NCI-H1436 (cell line): ENCODE measurements around the gene SPR.
"Not testable (repeated sequence)": the region's sequence is repeated elsewhere in the genome, so short reads cannot be mapped to it uniquely, and the experiment has no call there.

Experiments
- DNase-seq: peaks from one replicate; lab custom pipeline; 2025; lab: John Stamatoyannopoulos, UW

The SPR gene

DNA sequence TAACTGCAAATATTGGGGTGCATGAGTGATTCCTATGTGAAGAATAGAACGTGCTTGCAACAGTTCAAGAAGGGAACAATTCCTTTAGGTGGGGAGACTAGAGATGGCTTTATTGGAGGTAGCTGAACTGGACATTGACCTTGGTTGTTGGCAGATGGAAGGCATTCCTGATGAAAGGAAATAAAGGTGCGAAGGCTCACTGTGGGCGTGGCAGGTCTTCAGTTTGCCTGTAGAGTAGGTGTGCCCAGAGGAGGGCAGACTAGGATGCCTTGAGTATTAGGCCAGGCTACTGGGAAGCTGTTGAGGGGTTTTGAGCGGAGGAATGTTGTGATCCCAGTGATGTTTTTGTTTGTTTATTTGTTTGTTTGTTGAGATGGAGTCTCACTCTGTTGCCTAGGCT lies 2.8 kb downstream of the SPR start:
- DNase-seq = no peak

DNA sequence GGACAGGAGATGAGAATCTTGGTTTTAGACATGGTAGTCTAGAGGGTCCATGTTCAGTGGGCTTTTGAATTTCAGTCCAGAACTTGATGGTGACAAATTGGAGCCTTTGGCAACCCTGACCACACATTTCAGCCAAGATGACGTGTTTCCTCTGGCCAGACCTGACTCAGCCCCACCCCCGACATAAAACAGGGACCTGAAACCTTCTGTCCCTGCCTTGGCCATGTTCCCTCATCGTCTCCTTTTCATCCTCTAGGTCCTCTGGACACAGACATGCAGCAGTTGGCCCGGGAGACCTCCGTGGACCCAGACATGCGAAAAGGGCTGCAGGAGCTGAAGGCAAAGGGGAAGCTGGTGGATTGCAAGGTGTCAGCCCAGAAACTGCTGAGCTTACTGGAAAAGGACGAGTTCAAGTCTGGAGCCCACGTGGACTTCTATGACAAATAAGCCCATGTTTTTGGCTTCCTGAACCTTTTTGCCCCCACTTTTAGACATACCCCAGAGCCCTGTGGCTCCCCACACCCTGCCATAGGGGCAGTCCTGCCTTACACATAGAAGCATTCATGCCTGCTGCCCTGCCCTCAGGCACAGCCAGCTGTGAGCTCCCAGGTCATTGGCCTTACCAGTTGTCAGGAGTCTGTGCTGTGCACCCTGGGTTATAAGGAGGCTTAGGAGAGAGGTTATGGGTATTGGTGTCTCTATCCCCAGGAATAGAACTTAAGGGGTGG lies 4.0 kb downstream of the SPR start:
- no peak for DNase-seq

DNA sequence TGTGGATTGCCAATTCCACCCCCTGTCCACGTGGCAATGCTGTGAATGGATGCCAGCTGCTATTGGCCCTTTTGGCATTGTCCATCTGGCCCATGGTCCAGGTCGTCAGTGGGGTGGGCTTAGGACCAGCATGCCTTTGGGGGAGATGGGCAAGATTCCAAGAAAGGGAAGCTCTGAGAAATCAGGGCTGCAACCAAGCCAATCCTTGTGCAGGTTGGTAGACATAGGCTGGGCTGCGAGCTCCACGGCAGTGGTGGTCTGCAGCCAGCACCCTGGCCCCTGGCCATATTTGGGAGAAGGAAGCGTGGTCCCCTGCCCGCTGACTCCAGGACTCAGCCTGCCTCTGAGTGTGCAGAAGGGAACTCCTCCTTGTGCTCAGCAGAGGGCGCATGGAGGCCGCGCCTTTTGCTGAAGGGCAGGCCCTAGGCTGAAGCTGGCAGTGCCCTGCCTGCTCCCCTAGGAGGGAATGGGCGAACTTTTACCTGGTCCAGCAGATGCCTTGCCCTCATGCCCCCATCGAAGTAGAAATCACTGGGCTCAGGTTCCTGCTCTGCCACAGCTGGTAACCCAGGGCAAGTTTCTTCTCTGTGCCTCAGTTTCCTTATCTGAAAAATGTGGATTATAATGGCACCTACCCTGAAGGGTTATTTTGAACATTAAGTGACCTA lies 5.4 kb downstream of the SPR start:
- DNase-seq = peak; percentile 54

DNA sequence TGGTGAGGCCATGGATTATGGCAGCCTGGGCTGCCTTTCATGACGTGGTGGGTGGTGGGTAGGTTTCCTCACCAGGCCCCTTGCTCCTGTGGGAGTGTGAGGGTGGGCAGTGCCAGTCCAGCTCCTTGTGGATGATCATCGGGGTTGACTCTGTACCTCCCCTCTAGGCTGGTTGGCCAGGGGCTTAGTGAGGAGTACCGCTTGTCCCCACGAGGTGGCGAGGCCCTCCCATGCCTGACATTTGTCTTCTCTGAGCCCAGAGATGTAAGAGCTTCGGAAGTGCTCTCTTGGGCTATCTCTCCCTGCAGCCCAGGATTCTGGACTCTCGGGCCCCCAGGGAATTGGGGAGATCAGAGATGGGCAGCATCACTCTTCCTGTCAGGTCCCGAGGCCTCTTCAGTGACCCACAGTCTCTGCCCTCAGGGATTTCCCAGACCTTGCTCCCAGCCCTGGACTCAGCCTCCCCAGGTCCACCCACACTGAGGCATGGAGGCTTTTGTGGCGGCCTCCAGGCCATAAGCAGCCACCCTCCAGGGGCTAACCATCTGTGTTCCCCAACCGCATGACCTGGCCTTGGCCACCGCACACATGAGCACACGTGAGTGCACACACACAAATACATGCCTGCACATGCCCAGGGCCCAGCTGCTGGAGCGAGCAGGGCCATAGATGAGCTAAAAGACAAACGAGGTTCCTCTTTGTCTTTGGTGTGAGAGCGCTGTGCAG lies 6.5 kb downstream of the SPR start:
- peak; percentile 46 for DNase-seq

DNA sequence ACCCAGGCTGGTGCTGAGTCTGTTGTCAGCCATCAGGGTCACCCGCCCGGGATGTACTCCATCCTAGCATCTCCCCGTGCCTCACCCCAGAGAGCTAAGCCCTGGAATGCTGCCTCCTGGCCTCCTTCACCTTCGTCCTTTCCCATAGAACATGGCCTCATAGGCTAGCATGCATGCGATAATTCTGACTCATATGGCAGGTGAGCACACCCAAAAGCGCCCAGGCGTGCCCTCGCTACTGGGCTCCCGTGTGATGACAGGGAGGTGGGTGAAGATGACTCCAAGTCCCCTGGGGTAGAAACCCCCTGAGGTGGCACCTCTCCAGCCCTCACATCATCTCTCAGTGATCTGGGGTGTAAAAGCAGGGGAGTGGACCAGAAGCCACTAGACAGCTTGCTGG lies 7.3 kb downstream of the SPR start:
- no peak for DNase-seq

DNA sequence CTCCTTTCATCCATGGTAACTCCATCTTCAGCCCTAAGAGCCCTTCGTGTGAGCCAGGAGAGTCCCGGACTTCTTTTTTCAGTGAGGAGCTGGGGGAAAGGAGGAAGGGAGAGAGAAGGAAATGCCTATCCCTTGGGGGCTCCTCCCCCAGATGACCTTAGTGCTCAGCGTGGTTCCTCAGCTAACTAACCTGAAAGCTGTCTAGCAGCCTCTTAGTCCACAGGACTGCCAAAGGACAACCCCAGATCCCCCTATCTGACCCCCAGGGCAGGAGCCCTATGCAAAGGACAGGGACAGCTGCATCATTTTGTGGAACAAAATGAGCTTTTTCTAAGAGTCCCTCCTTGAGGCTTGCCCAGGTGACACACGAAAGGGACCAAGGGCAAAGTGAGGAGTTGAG lies 7.9 kb downstream of the SPR start:
- DNase-seq = no peak

DNA sequence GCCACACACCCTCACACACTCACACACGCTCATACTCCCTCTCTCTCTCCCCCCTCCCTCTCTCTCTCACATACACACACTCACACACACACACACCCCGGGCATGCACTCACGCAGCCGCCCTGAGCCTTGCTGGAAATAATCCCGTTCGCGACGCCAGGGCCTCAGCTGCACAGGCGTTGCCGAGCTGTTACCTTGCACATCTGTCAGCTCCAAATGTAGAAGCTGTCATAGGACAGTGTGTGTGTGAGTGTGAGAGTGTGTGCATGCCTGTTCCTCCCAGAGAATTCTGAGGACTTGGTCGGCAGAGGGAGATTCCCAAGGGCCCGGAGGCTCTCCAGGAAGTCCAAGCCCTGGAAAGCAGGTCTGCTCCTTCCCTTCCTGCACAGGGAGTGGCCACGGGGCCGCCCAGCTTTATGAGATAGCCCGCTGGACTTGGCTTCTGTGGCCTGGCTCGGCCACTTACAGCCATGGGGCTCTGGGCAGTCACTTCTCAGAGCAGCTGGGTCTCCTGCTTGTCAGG lies 8.6 kb downstream of the SPR start:
- no peak for DNase-seq

DNA sequence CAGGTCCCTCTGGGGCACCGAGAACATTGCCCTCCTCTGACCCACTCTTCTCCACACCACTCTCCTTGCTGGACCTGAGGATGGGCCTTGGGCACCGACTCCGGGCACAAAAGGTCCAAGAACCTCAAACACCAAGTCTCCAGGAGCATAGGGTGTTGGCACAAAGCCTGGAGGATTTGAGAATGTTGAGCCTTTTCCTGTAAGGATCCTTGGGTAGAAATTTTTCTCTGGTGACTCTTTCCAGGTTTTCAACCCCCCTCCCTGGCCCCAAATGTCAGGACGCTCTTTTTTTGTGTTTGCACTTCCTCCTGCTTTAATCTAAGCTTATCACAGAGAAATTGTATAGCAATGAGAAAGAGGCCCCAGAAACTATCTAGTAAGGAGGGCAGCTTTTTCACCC lies 9.2 kb downstream of the SPR start:
- no peak for DNase-seq

DNA sequence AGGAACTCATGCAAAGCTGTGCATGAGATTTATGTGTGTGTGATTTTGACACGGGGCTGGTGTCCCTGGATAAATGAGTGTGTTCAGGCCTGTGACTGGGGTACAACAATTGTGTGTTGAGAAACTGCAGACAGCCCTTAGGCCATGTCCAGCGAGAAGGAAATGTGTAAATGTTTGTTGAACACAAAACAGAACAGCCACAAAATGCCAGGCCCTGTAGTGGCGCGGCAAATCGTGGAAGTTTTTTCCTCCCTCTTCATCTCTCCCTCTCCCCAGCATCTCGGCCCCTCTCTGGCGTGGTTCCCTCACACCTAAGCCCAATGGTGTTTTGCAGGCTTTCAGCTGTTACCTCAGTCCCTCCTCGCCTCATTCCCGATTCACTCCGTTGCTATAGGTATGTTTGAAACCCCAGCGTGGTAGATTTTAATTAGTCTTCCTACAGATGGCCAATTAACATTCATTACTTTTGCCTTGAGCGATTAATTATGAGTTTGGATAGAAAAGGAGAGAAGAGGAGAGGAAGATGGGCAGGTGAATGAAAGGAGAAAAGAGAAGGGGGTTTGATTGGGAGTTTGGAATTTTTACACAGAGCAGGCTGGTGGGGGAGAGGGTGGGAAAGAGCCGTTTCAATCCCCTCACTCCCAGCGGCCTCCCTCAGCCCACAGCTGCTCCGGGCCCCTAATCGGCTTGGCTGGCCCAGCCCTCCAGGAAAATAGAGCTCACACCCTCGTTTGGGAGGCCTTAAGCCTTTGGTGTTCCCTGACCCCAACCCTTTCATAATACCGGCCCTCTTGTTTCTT lies 10.8 kb downstream of the SPR start:
- no peak for DNase-seq

DNA sequence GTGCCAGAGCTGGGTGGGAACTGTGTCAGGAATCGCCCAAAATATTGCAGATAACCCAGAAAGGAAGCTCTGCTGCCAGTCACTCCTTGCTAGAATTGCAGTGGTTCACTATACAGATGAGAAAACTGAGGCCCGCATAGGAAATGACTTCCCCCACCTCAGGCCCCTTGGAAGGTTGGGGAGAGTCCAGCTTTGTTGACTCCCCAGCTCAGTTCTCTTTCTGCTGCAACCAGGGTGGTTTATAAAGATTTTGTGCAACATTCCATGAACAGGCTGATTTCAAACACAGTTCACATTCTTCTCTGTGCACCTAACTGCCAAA lies 11.3 kb downstream of the SPR start:
- no peak for DNase-seq

DNA sequence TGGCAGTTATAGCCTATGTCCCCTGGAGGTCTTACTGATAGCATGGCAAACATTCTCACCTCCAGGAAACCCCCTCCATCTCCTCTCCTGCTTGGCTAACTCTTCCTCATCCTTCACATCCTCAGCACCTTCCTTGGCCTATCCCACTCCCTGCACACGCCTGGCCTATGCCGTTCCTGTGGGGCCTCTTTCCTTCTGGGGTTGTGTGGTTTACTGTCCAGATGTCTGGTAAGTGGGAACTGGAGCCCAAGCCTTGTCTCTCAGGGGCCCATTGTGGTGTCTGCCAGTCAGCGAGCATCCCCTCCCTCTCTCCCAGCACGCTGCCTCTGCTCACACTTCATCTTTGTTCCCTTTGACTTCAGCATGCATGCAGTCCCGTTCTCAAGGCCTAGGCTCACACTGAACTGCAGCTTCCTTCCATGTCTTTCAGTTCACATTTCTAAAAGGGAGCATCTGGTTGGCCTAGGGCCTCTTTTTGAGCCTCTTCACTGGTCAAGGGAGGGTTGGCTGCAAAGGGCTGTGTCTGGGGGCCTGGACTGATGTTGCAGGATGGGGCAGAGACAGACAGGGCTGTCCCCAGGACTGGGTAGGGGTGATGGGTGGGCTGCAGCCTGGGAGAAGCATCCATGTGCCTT lies 13.1 kb downstream of the SPR start:
- DNase-seq = no peak

DNA sequence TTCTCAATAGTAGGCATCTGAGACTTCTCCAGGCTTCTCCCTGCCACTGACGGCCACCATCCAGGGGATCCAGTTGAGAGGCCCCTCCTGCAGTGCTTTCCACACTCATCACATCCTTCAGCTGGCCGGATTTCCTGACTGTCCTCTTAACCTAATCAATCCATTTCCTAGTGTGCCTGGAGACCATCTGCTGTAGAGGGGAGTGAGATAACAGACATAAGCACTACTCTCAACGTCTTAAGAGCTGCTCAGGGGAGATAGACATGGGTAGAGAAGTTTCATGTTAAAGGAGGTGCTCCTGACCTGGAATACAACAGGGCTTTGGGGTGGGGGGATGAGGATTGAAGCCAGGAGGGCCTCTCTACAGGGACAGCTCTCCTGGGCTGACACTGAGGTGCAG lies 14.2 kb downstream of the SPR start:
- DNase-seq = no peak

DNA sequence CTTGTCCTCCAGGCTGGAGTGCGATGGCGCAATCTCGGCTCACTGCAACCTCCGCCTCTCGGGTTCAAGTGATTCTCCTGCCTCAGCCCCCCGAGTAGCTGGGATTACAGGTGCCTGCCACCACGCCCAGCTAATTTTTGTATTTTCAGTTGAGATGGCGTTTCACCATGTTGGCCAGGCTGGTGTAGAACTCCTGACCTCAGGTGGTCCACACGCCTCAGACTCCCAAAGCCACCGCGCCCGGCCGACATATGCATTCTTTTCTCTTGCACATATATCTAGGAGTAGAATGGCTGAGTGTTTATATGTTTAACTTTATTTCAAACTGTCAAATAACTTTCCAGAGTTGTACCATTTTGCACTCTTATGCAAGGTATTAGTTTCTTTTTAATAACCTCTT lies 20.2 kb downstream of the SPR start:
- not testable (repeated sequence) for DNase-seq

DNA sequence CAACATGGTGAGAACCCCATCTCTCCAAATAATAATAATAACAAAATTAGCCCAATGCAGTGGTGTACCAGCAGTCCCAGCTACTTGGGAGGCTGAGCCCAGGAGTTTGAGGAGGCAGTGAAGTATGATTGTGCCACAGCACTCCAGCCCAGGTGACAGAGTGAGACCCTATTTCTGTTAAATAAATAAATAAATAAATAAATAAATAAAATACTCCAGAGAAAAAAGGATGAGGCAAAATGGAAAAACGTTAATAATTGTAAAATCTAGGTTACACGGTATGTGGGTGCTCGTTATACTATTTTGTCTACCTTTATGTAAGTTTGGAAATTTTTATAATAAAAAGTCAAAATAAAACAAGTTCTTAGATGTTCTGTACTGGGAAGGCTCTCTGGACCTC lies 21.5 kb downstream of the SPR start:
- no peak for DNase-seq

DNA sequence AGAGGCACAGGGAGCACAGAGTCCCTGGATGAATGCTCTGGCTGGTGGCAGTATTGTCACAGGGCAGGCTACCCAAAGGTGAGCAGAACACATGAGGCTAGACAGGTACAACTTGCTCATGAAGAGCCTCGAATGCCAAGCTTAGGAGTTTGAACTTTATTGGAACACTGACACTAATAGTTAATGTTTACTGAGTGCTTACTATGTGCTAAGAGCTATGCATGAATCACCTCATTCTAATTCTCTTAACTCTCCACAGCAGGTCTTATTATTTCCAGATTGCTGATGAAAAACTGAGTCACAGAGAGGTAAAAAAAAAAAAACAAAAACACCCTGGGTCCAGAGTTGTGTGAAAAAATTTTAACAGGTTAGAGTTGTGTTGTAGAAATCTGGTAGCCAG lies 24.0 kb downstream of the SPR start:
- no peak for DNase-seq

DNA sequence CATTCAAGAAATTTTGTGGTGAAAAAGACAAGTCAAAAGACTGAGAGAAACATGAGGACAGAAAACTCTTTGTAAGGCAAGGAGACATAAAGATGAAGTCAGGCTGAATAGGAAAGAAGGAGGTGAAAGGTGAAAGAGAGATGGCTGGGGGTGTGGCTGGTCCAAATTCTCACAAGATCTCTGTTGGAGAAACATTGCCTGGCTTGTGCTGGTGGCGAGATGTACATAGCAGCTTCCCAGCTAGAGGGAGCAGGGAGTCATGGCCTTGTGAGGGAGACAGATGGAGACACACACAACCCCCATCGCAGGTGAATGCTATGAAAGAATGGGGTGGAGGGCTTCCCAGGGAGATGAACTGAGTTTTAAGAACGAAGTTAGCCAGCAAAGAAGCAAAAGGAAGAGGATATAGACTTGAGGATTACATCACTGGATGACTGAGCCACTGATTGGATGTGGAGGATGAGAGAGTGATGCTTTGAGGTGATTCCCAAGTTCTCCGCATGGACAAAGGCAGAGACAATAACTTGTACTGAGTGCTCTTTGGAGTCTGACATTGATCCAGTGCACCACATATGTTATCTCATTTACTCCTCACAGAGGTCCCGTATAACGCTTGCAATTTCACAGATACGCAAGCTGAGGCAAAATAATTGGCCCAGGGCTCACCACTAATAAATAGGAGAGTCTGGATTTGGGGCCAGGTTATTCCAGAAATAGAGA lies 26.4 kb downstream of the SPR start:
- no peak for DNase-seq

DNA sequence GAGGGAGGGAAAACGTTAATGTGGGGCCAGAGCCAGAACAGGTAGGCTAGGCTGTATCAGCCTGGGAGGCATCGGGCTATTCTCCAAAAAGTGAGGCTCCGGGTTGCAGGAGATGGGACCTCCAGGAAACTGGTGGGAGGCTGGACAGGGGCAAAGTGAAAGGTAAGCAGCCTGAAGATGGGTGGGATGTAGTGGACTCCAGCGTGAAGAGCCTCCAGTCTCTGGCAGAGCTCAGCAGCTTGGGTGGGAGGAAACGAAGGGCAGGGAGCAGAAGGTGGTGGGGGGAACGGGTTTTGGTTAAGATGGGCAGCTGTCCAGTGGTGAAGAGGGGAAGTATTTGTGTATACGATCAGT lies 27.0 kb downstream of the SPR start:
- DNase-seq = no peak

DNA sequence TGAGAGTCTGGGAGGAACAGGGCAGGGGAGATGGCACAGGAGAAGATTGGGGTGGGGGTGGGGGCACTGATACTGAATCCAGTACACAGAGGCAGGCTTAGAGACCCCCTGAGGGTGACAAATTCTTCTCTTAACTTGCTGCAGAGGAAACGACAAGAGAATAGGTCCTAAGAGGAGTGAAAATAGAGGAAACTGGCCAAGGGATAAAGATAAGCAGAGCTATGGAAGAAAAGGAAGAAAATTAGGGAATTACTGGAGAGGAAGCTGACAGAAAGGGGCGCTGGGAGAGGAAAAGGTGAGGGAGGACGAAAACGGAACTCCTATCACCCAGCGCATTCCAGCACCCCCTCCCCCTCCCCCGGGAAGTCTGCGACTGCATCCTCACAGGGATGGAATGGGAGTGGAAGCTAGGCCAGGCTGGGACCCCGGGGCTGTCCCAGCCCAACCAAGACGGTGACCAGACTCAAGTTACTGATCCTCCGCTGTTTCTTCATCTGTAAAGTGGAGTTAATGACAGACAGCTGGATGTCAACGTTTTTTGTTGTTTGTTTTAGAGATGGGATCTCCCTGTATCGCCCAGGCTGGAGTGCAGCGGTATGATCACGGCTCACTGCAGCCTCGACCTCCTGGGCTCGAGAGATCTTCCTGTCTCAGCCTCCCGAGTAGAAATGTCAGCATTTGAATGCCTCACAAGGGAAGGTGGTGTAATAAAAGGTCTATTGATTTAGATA lies 27.5 kb downstream of the SPR start:
- no peak for DNase-seq

DNA sequence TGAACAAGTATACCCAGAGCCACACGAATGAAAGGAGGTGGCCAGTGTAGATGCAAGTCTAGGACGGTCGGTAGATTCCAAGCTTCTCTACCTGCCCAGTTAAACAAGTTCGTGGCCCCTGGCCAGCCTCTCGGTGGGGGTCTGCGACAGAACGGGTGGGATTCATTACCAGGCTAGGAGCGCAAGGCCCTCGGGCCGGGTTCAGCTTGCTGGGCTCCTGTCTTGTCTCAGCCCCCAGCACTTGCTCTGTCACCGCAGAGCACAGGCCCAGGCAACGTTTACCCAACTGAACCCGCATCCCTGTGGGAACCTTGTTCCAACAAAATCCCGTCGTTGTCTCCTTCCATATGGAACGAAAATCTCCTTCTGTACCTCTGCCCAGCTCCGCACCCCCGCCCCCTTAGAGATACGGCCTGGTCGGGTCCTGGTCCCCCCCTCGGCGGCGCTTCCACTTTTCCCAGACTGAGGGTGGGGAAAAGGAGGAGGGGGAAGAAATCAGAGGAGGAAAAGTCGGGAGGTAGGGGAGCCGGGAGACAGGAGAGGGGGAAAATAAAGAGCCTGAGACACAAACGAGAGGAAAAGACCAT lies 28.2 kb downstream of the SPR start:
- DNase-seq = no peak
